HS-27A (cell line): ENCODE data around the gene B9D2.

Experiments
- DNase-seq: peaks from one replicate; pipeline ENCODE4 v3.0.0-alpha.2; 2012; ENCODE audit warnings: low read depth, missing footprints

Gene B9D2

DNA sequence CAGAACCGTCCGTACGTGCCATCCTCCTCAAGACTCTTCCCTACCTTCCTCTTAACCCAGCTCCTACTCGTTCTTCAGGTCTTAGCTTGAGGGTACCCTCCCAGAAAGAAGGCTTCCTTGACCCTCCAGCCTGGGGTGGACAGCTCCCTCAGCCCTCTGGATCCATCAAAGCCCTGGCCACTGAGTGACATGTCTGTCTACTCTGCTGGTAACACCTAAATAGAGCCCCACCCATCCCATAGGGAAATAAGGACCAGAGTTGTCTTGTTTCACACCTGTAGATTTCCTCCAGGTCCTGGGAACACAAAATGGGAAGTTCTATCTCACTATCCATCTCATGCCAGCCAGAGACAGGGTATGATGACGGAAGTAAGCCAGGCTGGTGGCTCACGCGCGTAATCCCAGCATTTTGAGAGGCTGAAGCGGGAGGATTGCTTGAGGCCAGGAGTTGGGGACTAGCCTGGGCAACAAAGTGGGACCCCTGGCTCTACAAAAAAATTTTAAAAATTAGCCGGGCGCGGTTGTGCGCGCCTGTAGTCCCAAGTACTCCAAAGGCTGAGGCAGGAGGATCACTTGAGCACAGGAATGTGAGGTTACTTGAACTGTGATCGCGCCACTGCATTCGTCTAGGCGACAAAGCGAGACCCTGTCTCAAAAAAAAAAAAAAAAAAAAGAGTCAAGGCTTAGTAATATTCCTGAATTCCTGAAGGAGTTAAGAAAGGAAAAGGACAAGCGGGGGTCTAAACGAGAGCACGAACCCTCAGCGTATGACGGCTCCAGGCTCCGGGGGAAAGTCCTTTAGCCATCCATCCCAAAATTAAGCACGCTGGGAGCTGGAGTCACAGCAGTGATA is 54.5 kb downstream of the B9D2 start:
- DNase-seq, result no peak

DNA sequence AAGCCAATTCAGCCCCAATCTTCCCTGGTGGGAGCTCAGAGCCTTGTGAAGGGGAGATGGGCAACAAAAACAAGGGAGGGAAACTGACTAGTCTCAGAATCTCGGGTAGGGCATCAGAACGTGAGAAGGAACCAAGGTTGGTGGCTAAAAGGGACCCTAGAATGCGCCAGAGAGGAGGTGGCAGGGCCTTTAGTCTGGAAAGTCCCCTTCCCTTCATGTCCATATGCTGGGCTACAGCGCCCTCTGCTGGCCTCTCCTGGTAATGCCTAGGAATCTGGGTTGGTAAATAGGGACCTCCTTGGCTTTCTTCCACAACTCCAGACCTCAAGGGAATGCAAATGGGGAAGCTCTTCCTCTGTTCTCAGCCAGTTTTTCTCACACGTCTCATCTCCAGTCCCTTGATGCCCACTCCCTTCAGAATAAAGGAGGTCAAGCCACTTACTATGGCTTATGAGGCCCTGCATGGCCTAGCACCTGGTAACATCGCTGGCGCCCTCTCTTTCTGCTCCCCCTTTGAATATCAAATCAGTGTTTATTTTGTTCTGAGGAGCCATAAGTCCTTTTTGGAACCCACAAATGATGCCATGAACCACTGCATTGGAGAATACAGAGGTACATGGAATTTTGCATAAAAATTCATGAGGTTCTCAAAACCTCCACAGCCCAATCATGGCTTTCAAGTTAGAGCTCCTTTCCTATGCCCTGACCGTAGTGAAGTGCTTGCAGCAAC is 55.3 kb downstream of the B9D2 start:
- peak; percentile 93 for DNase-seq

DNA sequence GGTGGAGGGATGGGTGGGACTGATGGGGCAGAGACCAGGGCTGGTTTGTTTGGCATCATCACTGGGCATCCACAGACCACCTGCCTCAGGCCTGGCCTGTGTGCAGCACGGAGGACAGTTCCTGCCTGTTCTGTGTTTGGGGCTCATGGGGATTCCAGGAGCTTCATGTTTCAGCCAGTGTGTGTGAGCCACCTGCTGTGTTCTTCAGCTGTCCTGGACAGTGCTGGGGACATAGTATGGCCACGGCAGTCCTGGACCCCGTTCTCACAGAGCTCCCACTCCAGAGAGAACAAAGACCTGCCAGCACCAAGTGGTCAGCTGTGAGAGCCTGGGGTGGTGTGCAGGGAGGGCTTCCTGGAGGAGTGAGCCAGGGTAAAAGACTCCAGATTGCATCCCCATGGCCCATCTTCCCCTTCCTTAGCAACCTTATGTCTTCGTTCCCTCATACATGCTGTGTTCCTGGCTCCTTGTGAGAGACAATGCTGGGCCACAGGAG is 55.9 kb downstream of the B9D2 start:
- no peak for DNase-seq

DNA sequence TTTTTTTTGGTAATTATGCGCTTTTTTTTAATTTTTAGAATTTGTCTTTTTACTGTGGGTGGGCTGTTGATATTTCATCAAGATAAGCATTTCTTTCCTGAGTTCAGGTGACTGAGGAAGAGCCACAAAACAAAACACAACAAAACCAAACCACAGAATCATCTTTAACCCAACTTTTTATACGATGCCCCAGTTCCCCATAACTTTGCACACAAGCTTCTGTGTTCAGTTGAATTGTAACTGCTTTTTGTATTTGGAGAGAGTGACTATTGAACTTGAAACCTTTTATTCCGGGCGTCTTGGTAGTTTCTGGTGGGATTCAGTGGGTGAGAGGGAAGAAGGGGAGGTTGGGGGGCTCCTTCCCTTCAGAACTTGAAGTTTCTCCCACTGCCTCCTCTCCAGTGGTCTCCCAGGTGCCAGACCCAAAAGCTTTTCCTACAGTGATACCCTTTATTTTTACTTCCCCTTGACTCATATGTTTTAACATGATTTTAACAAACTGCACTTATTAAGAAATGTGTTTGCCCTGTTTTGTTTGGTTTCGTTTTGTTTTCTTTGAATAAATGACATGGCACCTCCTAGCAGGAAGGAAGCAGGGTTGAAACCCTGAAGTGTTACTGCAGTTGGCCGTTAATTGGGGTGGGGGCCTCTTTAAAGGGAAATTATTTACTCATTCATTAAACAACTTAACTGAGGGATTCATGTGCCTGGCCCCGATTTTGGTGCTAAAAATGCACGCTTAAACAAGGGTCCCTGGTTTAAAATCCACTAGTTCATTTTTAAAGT is 56.7 kb downstream of the B9D2 start:
- DNase-seq, result no peak

DNA sequence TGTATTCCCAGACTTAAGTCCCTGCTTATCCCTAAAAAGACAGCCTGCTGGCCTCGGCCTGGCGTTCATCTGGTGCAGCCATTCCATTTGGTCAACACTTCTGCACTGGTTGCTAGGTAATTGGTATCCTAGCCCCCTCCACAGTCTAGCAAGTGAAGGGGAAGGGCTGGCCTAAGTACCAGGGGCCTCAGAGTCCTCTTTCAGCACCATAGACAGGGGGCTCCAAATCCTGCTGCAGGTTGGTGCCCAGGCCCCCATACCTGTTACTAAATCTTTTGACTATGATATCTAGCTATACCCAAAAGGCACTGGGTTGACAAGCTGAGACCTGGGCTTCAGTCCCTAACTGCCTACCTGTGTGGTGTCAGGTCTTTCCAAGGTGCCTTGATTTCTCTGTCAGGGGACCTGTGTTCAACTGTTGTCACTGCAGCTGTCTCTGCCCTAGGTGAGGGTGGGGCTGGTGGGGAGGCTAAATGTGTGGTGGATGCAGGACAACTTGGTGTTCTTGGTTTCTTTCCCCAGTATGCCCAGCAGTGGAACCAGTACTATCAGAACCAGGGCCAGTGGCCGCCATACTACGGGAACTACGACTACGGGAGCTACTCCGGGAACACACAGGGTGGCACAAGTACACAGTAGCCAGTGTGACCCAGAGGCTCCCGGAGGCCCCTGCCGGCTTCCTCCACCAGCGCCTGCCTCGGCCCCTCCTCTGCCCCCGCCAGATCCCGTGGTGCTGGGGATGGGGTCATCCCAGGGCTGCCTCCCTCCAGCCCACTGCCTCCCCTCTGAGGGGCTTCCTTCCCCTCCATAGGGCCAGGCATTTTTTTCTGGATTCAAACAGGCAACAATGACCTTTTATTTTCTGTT is 57.8 kb downstream of the B9D2 start:
- no peak for DNase-seq

DNA sequence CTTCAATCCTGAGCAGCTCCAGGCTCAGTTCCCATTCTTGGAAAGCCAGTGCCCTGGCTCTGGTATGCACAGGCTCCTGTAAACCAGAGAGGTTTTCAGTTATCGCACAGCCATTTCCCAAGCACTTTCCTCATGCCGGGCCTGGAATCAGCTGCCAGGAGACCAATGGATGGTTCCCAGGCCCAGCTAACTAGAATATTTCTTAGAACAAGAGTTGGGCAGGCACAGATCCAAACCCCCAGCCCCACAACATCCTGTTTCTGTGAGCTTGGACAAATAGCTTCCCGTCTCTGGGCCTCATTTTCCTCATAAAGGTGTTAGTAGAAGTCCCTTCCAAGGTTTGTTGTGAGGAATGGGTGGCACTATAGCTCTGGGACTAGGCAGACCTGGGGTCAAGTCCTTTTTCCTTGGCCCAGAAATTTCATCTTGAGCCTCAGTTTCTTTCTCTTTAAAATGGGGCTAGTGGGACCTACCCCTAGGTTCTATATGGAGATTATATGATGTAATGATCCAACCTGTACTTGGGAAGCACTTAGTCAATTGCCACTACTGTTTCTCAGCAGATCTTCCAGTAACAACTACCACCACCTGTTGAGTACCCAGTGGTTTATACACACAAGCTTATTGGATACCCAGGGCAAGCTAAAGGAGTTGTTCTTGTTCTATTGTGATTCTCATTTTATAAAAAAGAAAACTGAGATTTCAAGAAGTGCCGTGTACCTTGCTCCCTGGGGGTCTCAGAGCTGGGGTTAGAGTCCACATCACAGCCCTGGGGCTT is 59.1 kb downstream of the B9D2 start:
- DNase-seq, result no peak
